ENCODE results near the gene TRMT2A.

- TF ChIP-seq, protein P1, sequence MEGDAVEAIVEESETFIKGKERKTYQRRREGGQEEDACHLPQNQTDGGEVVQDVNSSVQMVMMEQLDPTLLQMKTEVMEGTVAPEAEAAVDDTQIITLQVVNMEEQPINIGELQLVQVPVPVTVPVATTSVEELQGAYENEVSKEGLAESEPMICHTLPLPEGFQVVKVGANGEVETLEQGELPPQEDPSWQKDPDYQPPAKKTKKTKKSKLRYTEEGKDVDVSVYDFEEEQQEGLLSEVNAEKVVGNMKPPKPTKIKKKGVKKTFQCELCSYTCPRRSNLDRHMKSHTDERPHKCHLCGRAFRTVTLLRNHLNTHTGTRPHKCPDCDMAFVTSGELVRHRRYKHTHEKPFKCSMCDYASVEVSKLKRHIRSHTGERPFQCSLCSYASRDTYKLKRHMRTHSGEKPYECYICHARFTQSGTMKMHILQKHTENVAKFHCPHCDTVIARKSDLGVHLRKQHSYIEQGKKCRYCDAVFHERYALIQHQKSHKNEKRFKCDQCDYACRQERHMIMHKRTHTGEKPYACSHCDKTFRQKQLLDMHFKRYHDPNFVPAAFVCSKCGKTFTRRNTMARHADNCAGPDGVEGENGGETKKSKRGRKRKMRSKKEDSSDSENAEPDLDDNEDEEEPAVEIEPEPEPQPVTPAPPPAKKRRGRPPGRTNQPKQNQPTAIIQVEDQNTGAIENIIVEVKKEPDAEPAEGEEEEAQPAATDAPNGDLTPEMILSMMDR (IDR thresholded peaks at IDR 0.05; ENCODE audit: insufficient read depth, low read length, poor library complexity, severe bottlenecking): no peak
- no peak for TF ChIP-seq EZH2phosphoT487 (conservative IDR thresholded peaks at IDR 0.05; ENCODE audit: low read length)
Observed at GRCh38 chr22:20146777-20147176, 29.8 kb upstream of the TRMT2A start.

Measured in SU-DHL-6 (cell line).